ENCODE measurements around the gene AARS2.

AARS2 gene

DNA sequence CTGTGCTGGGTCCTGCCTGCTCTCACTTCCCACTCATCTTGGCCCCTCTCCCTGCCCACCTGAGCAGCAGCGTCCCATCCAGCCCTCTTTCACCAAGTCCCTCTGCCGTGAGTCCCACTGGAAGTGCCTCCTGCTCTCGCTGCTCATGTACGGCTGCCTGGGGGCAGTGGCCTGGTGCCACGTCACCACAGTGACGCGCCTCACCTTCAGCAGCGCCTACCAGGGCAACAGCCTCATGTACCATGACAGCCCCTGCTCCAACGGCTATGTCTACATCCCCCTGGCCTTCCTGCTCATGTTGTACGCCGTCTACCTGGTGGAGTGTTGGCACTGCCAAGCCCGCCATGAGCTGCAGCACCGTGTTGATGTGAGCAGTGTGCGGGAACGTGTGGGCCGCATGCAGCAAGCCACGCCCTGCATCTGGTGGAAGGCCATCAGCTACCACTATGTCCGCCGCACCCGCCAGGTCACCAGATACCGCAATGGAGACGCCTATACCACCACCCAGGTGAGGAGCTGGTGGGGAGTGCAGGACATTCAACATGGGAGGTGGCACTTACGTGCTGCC is 40.1 kb downstream of the AARS2 start:
- Histone ChIP-seq H3K27ac (no peak overlapping the region), H3K4me3 (ENCODE audit: low read depth in 1 of 2, low read length in 1 of 2) (no peak overlapping the region), H3K27me3 (peaks cover 99% of the 10 kb centered on the region), H3K9me3 (no peaks in the 10 kb centered on the region), H3K36me3 (no peaks in the 10 kb centered on the region), H3K4me1 (ENCODE audit: control insufficient read depth in 1 of 2, insufficient read depth in 1 of 2, low read depth in 1 of 2, low read length in 1 of 2) (peaks cover 13 to 29% of the 10 kb centered on the region in 2 experiments)
- TF ChIP-seq, protein P1, sequence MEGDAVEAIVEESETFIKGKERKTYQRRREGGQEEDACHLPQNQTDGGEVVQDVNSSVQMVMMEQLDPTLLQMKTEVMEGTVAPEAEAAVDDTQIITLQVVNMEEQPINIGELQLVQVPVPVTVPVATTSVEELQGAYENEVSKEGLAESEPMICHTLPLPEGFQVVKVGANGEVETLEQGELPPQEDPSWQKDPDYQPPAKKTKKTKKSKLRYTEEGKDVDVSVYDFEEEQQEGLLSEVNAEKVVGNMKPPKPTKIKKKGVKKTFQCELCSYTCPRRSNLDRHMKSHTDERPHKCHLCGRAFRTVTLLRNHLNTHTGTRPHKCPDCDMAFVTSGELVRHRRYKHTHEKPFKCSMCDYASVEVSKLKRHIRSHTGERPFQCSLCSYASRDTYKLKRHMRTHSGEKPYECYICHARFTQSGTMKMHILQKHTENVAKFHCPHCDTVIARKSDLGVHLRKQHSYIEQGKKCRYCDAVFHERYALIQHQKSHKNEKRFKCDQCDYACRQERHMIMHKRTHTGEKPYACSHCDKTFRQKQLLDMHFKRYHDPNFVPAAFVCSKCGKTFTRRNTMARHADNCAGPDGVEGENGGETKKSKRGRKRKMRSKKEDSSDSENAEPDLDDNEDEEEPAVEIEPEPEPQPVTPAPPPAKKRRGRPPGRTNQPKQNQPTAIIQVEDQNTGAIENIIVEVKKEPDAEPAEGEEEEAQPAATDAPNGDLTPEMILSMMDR (IDR thresholded peaks at IDR 0.05), result no peak

GRCh38 chr6:44272529-44272928 is 40.6 kb downstream of the AARS2 start:
- TF ChIP-seq, protein P1 (IDR thresholded peaks at IDR 0.05), result no peak
- Histone ChIP-seq H3K27me3 (peaks cover 93% of the 10 kb centered on the region), H3K4me3 (ENCODE audit: low read depth in 1 of 2, low read length in 1 of 2) (no peak overlapping the region), H3K4me1 (ENCODE audit: control insufficient read depth in 1 of 2, insufficient read depth in 1 of 2, low read depth in 1 of 2, low read length in 1 of 2) (peaks cover 13 to 29% of the 10 kb centered on the region in 2 experiments), H3K27ac (no peak overlapping the region), H3K9me3 (no peaks in the 10 kb centered on the region), H3K36me3 (no peaks in the 10 kb centered on the region)

DNA sequence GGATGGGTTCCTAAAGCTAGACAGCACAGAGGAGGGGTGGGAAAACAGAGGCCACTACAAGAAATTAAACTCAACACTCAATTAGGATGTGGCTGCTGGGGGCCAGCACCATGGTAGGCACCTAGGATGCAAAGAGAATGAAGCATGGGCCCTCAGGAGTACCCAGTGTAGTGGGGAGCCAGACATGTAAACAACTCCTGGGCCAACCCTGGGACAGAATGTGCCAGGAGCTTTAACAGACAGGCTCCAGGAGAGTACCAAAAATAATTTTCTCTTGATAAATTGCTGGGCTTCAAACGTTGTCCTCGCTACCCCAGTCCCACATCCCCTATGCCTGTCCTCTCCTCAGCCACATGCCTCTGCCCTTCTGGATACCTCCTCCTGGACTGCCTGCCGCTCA is 41.2 kb downstream of the AARS2 start:
- H3K27me3 ChIP-seq, result peaks cover 87% of the 10 kb centered on the region
- no peaks in the 10 kb centered on the region for H3K9me3 ChIP-seq
- H3K4me3 ChIP-seq (ENCODE audit: low read depth in 1 of 2, low read length in 1 of 2), result no peak overlapping the region
- H3K4me1 ChIP-seq (ENCODE audit: control insufficient read depth in 1 of 2, insufficient read depth in 1 of 2, low read depth in 1 of 2, low read length in 1 of 2), result peaks cover 13 to 29% of the 10 kb centered on the region in 2 experiments
- no peak overlapping the region for H3K27ac ChIP-seq
- TF ChIP-seq, protein P1 (IDR thresholded peaks at IDR 0.05), result no peak
- H3K36me3 ChIP-seq, result no peaks in the 10 kb centered on the region

GRCh38 chr6:44271406-44271723 is 41.8 kb downstream of the AARS2 start:
- Histone ChIP-seq H3K27me3 (peaks cover 81% of the 10 kb centered on the region), H3K36me3 (no peaks in the 10 kb centered on the region), H3K27ac (no peak overlapping the region), H3K9me3 (no peaks in the 10 kb centered on the region), H3K4me3 (ENCODE audit: low read depth in 1 of 2, low read length in 1 of 2) (no peak overlapping the region), H3K4me1 (ENCODE audit: control insufficient read depth in 1 of 2, insufficient read depth in 1 of 2, low read depth in 1 of 2, low read length in 1 of 2) (peaks cover 13 to 29% of the 10 kb centered on the region in 2 experiments)
- TF ChIP-seq, protein P1 (IDR thresholded peaks at IDR 0.05), result no peak

DNA sequence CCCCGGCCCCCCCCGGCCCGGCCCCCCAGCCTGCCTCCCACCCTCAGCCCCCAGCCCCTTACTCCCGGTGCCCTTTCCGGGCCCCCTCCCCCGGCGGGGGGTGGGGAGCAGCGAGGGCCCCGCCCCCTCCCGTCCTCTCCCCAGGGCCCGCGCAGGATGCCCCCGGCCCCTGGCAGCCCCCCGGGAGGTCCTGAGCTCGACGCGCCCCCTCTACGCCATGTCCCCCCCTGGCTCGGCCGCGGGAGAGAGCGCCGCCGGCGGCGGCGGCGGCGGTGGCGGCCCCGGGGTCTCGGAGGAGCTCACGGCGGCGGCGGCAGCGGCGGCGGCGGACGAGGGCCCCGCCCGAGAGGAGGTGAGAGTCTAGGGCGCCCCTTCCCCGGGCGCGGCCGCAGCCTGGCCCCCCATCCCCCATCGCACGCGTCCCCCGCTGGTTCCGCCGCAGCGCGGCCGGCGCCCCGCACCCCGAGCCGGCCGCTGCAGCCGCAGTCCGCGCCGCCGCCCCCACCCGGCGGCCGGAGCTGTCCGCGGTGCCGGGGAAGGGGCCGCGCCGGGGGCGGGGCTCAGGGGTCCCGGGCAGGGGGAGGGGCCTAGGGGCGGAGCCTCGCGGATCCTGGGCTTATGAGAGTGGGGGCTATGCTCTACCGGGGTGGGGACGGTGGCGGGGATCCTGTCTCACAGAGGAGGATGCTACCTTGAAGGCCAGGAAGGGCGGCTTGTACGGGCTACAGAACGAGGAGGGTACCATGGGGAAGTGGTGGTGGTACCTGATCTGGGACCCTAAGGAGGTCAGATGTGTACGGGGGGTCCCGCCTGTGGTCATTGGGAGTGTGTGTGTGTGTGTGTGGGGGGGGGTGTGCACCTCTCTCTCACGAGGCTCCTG is 42.4 kb downstream of the AARS2 start:
- Histone ChIP-seq H3K9me3 (no peaks in the 10 kb centered on the region), H3K27me3 (peaks cover 75% of the 10 kb centered on the region), H3K4me1 (ENCODE audit: control insufficient read depth in 1 of 2, insufficient read depth in 1 of 2, low read depth in 1 of 2, low read length in 1 of 2) (peaks cover 15 to 23% of the 10 kb centered on the region in 2 experiments), H3K36me3 (no peaks in the 10 kb centered on the region), H3K27ac (no peak overlapping the region), H3K4me3 (ENCODE audit: low read depth in 1 of 2, low read length in 1 of 2) (peak overlapping the region in 1 of 2 experiments; percentile 21)
- TF ChIP-seq, protein P1 (IDR thresholded peaks at IDR 0.05), result no peak

Measured in neutrophil (primary cell).